Measurements from ENCODE around the gene CRHR1.
A peak's percentile ranks its signal among the peaks of the same experiment; 100 is the strongest.

Gene CRHR1

DNA sequence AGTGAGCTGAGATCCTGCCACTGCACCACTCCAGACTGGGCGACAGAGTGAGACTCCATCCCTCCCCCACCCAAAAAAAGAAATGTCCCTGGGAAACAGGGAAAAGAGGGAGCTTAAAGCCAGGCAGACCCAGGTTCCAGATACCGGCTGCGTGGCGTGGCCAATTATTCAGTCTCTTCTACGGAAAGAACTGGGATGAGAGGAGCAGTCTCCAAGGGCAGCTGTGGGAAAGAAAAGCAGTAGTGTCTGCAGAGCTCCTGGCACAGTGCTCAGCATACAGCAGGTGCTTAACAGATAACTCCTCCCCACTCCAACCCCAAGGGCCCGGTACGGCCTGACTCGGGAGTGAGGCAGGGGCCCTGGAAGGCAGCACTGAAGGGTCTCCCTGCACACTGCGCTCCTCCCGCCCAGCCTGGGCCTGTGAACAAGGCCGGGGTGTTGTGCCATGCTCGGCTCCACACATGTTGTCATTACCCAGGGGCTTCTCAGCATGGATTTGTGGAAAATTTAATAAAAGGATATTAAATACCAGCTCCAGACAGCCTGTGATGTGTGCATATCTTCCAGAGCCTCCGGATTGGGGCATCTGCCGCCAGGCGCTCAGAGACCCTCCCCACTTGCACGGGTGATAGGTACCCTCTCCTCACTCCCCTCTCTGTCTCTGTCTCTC is 42.9 kb downstream of the CRHR1 start:
- DNase-seq (ENCODE audit: low read depth): no peak
- no peak overlapping the region for H3K4me3 ChIP-seq (ENCODE audit: low read length)
- TF ChIP-seq, protein P1, sequence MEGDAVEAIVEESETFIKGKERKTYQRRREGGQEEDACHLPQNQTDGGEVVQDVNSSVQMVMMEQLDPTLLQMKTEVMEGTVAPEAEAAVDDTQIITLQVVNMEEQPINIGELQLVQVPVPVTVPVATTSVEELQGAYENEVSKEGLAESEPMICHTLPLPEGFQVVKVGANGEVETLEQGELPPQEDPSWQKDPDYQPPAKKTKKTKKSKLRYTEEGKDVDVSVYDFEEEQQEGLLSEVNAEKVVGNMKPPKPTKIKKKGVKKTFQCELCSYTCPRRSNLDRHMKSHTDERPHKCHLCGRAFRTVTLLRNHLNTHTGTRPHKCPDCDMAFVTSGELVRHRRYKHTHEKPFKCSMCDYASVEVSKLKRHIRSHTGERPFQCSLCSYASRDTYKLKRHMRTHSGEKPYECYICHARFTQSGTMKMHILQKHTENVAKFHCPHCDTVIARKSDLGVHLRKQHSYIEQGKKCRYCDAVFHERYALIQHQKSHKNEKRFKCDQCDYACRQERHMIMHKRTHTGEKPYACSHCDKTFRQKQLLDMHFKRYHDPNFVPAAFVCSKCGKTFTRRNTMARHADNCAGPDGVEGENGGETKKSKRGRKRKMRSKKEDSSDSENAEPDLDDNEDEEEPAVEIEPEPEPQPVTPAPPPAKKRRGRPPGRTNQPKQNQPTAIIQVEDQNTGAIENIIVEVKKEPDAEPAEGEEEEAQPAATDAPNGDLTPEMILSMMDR (conservative IDR thresholded peaks at IDR 0.05; ENCODE audit: low read depth, low read length): no peak

DNA sequence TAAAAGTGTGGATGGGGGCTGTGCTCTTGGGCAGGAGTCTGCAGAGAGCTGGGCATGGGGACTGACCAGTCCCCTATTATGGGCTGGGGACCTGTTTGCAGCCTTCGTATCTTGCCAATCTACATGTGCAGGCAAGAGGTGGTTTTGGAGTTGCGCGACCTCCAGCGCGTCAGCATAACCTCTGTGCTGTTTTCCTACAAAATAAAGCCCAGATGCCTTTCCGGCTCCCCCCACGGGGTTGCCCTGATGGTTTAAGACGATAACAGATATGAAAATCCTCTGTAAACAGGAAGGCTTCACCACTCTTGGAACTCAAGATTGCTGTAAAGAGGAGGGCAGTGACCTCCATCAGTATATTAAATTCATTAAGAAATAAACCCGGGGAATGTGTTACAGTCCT is 44.1 kb downstream of the CRHR1 start:
- TF ChIP-seq, protein P1 (conservative IDR thresholded peaks at IDR 0.05; ENCODE audit: low read depth, low read length): no peak
- H3K4me3 ChIP-seq (ENCODE audit: low read length): no peak overlapping the region
- DNase-seq (ENCODE audit: low read depth): no peak

DNA sequence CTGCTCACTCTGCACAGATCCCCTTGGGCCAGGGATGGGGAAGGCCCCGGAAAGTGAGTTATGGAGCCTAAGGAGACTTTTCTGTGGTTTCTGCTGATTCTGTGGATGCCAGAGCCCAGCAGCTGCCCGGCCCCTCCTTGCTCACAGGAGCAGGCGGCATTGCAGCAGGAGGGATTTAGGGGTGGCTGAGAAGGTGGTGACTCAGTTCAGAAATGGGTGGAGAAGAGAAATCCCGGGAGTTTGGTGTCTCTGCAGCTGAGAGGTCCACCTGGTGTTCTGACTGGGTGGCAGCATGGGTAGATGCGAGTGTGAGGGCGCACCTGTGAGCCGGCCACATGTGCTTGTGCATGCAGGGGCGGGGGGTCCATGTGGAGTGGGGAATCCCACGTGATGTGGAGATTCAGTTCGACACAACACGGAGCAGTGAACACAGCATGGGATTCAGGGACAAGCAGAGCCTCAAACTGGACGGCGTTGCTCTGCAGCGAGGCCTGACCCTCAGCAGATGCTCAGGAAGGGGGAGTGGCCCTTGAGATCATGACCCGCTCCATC is 44.5 kb downstream of the CRHR1 start:
- no peak overlapping the region for H3K4me3 ChIP-seq (ENCODE audit: low read length)
- TF ChIP-seq, protein P1 (conservative IDR thresholded peaks at IDR 0.05; ENCODE audit: low read depth, low read length): peak; percentile 28
- DNase-seq (ENCODE audit: low read depth): peak; percentile 14

DNA sequence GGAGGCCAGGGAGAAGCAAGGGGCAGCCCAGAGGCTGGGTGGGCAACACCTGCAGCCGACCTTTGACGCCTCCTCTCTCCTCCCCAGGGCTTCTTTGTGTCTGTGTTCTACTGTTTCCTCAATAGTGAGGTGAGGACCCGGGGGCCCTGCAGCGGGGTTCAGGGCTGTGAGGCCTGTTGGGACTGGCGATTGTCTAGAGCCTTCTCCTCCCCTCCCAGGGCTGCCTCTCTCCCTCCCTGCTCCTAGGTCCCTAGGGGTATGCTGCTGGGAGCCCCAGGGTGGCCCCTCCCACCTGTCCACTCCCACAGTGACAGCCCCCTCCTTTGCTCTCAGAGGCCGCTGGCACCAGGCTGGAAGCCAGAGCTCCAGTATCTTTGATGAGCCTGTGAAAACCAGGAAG is 49.8 kb downstream of the CRHR1 start:
- TF ChIP-seq, protein P1 (conservative IDR thresholded peaks at IDR 0.05; ENCODE audit: low read depth, low read length): no peak
- no peak for DNase-seq (ENCODE audit: low read depth)
- no peak overlapping the region for H3K4me3 ChIP-seq (ENCODE audit: low read length)

DNA sequence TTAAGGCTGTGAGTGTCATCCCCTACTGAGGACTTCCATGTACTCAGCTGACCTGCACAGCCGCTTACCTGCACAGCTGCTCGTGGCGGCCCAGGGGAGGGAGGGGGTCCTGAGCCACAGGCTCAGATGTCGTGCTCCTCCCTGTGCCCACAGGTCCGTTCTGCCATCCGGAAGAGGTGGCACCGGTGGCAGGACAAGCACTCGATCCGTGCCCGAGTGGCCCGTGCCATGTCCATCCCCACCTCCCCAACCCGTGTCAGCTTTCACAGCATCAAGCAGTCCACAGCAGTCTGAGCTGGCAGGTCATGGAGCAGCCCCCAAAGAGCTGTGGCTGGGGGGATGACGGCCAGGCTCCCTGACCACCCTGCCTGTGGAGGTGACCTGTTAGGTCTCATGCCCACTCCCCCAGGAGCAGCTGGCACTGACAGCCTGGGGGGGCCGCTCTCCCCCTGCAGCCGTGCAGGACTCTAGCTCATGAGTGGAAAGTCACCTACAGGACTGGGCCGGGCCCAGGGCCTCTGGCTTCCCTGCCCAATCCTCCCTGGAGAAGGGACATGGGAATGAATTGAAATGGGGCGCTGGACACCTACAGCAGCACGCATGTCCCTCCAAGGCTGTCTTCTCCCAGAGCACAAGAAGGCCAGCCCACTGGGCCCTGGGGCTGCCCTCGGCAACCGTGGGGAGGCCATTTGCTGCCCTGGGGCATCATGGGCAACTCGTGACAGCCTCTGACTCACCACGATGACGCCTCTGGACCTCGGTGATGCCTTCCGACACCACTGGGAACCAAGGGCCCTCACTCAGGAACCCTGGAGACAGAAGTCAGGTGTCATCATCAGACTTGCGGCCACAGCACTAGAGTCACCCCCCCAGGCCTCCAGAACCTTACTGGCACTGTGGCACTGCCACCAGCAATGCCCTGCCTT is 50.6 kb downstream of the CRHR1 start:
- DNase-seq (ENCODE audit: low read depth): no peak
- TF ChIP-seq, protein P1 (conservative IDR thresholded peaks at IDR 0.05; ENCODE audit: low read depth, low read length): no peak
- H3K4me3 ChIP-seq (ENCODE audit: low read length): no peak overlapping the region

DNA sequence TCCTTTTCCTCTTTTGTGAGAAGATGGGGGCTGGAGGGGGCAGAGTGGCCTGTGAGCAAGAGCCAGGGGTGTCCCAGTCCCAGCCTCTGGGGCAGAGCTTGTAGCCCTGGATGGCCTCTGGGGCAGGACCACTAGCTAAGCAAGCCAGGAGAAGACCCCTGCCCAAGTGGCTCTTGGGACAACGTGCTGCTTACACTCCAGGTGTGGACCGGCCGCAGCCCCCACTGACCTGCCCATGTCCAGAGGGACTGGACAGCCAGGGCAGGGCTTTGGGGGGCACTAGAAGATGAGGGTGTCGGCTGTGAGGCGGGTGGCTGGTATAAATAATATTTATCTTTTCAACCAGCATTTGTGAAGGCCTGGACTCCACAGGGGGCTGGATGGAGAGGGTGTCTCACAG is 51.4 kb downstream of the CRHR1 start:
- TF ChIP-seq, protein P1 (conservative IDR thresholded peaks at IDR 0.05; ENCODE audit: low read depth, low read length): no peak
- no peak overlapping the region for H3K4me3 ChIP-seq (ENCODE audit: low read length)
- DNase-seq (ENCODE audit: low read depth): no peak

Data from retinal pigment epithelial cell (primary cell).